OCI-LY1 (cell line): ENCODE data around the gene OR8S1.
"Not testable (repeated sequence)": the region's sequence is repeated elsewhere in the genome, so short reads cannot be mapped to it uniquely, and the experiment has no call there.

Experiments used
- H2AFZ ChIP-seq: fragments of 200-600 bp; sonication (generic), shearing (Covaris generic); 2 replicates; pipeline ENCODE4 v1.6.0; 2014; ENCODE audit warnings: antibody characterized with exemption, mild to moderate bottlenecking, low read length
- H3F3A ChIP-seq: fragments of 200-600 bp; sonication (generic), shearing (Covaris generic); 2 replicates; pipeline ENCODE4 v1.6.0; 2014; ENCODE audit warnings: mild to moderate bottlenecking, antibody characterized with exemption, low read length, moderate library complexity; ENCODE audit not compliant: insufficient read depth
- H3K27ac ChIP-seq: fragments of 200-600 bp; sonication (generic); 2 replicates; pipeline ENCODE4 v1.5.1; 2014; ENCODE audit warnings: low read length, mixed run types, mild to moderate bottlenecking, low read depth; ENCODE audit not compliant: poor library complexity, severe bottlenecking
- H3K27me3 ChIP-seq: fragments of 200-600 bp; sonication (generic); 2 replicates; pipeline ENCODE4 v1.6.0; 2014; ENCODE audit warnings: antibody characterized with exemption, mild to moderate bottlenecking, low read length, moderate library complexity; ENCODE audit not compliant: insufficient read depth
- H3K36me3 ChIP-seq: fragments of 200-600 bp; sonication (generic); 2 replicates; pipeline ENCODE4 v1.6.1; 2014; ENCODE audit warnings: mild to moderate bottlenecking, antibody characterized with exemption, low read length, moderate library complexity, mixed read lengths; ENCODE audit not compliant: insufficient read depth
- H3K4me1 ChIP-seq: fragments of 200-600 bp; sonication (generic); 2 replicates; pipeline ENCODE4 v1.5.1; 2014; ENCODE audit warnings: mild to moderate bottlenecking, low read length, moderate library complexity; ENCODE audit not compliant: insufficient read depth, severe bottlenecking
- H3K4me2 ChIP-seq: fragments of 200-600 bp; sonication (generic), shearing (Covaris generic); 2 replicates; pipeline ENCODE4 v1.6.1; 2014; ENCODE audit warnings: low read length
- H3K4me3 ChIP-seq: fragments of 200-600 bp; sonication (generic); 2 replicates; pipeline ENCODE4 v1.5.1; 2014; ENCODE audit warnings: low read length, low read depth, mild to moderate bottlenecking, mixed read lengths; ENCODE audit not compliant: poor library complexity, severe bottlenecking
- H3K79me2 ChIP-seq: fragments of 200-600 bp; shearing (Covaris generic); 2 replicates; pipeline ENCODE4 v1.6.1; 2016; ENCODE audit warnings: mixed run types, low read length, mixed read lengths; ENCODE audit not compliant: insufficient read depth
- H3K9ac ChIP-seq: fragments of 200-600 bp; sonication (generic), shearing (Covaris generic); 2 replicates; pipeline ENCODE4 v1.6.1; 2014; ENCODE audit warnings: mild to moderate bottlenecking, low read length, mixed read lengths
- H3K9me2 ChIP-seq: fragments of 200-600 bp; sonication (generic), shearing (Covaris generic); 2 replicates; pipeline ENCODE4 v1.6.1; 2014; ENCODE audit warnings: low read depth, mild to moderate bottlenecking, low read length, mixed read lengths
- H3K9me3 ChIP-seq: fragments of 200-600 bp; shearing (Covaris generic); 2 replicates; pipeline ENCODE4 v1.6.1; 2014; ENCODE audit warnings: low read length, mixed read lengths
- H4K20me1 ChIP-seq: fragments of 200-600 bp; sonication (generic), shearing (Covaris generic); 2 replicates; pipeline ENCODE4 v1.6.0; 2016; ENCODE audit warnings: mild to moderate bottlenecking, low read length; ENCODE audit not compliant: insufficient read depth
- CTCF ChIP-seq: fragments of 200-600 bp; sonication (generic), shearing (Covaris generic); IDR thresholded peaks from 2 replicates; pipeline ENCODE4 v1.5.1; 2017; ENCODE audit warnings: mild to moderate bottlenecking, antibody characterized with exemption, low read length, moderate library complexity, mixed read lengths
- EZH2 ChIP-seq: fragments of 200-600 bp; sonication (generic), shearing (Covaris generic); IDR thresholded peaks from 2 replicates; pipeline ENCODE4 v1.8.0; 2017; ENCODE audit warnings: borderline replicate concordance, mixed run types, mild to moderate bottlenecking, antibody characterized with exemption, low read length, moderate library complexity, mixed read lengths

OR8S1 gene

GRCh38 chr12:48536602-48537001 is 11.2 kb downstream of the OR8S1 start:
- TF ChIP-seq EZH2 (no peak), CTCF (no peak)
- H2AFZ ChIP-seq: no peak overlapping the region
- H3K9me2 ChIP-seq: no peaks in the 10 kb centered on the region
- no peaks in the 10 kb centered on the region for H3K9me3 ChIP-seq
- H3K27me3 ChIP-seq: no peaks in the 10 kb centered on the region
- H3K9ac ChIP-seq: no peak overlapping the region
- no peaks in the 10 kb centered on the region for H3K36me3 ChIP-seq
- H3K27ac ChIP-seq: no peak overlapping the region
- H3K4me2 ChIP-seq: no peak overlapping the region
- no peak overlapping the region for H3K4me3 ChIP-seq
- no peaks in the 10 kb centered on the region for H3K79me2 ChIP-seq
- no peaks in the 10 kb centered on the region for H3K4me1 ChIP-seq
- H3F3A ChIP-seq: no peaks in the 10 kb centered on the region
- no peaks in the 10 kb centered on the region for H4K20me1 ChIP-seq

GRCh38 chr12:48542300-48542928 is 17.0 kb downstream of the OR8S1 start:
- Histone ChIP-seq H3K9me2 (no peaks in the 10 kb centered on the region), H3K79me2 (no peaks in the 10 kb centered on the region), H2AFZ (no peak overlapping the region), H3K4me2 (no peak overlapping the region), H3F3A (no peaks in the 10 kb centered on the region), H3K9me3 (no peaks in the 10 kb centered on the region), H3K4me1 (no peaks in the 10 kb centered on the region), H3K27ac (no peak overlapping the region), H4K20me1 (no peaks in the 10 kb centered on the region), H3K4me3 (no peak overlapping the region), H3K9ac (no peak overlapping the region), H3K27me3 (no peaks in the 10 kb centered on the region), H3K36me3 (no peaks in the 10 kb centered on the region)
- TF ChIP-seq CTCF: peak; percentile 86
- no peak for TF ChIP-seq EZH2

GRCh38 chr12:48545833-48546469 is 20.5 kb downstream of the OR8S1 start:
- Histone ChIP-seq H3K9me3 (no peaks in the 10 kb centered on the region), H3K27ac (no peak overlapping the region), H3K4me1 (no peaks in the 10 kb centered on the region), H4K20me1 (no peaks in the 10 kb centered on the region), H3K27me3 (no peaks in the 10 kb centered on the region), H3F3A (no peaks in the 10 kb centered on the region), H3K9ac (no peak overlapping the region), H2AFZ (no peak overlapping the region), H3K4me3 (no peak overlapping the region), H3K36me3 (no peaks in the 10 kb centered on the region), H3K79me2 (no peaks in the 10 kb centered on the region), H3K4me2 (no peak overlapping the region), H3K9me2 (no peaks in the 10 kb centered on the region)
- TF ChIP-seq CTCF (no peak), EZH2 (no peak)

GRCh38 chr12:48547012-48547411 is 21.6 kb downstream of the OR8S1 start:
- not testable (repeated sequence) for H3K4me1 ChIP-seq, H4K20me1 ChIP-seq, H3K36me3 ChIP-seq

GRCh38 chr12:48551636-48552035 is 26.2 kb downstream of the OR8S1 start:
- H2AFZ ChIP-seq, H3K4me3 ChIP-seq, H3K27ac ChIP-seq, H3K4me2 ChIP-seq, H3K9me2 ChIP-seq, H3K36me3 ChIP-seq, H3K4me1 ChIP-seq, H3F3A ChIP-seq, H3K9me3 ChIP-seq, H3K9ac ChIP-seq, H4K20me1 ChIP-seq, H3K27me3 ChIP-seq, H3K79me2 ChIP-seq: not testable (repeated sequence)

More at GRCh38 chr12:48547012-48547411, 21.6 kb downstream of the OR8S1 start:
- H3K9me2 ChIP-seq, H3K4me3 ChIP-seq, H3K9ac ChIP-seq, H3K4me2 ChIP-seq, H3K79me2 ChIP-seq, H2AFZ ChIP-seq, H3K27me3 ChIP-seq, H3K27ac ChIP-seq, H3K9me3 ChIP-seq, H3F3A ChIP-seq: not testable (repeated sequence)
